Central memory CD8-positive, alpha-beta T cell (primary cell): ENCODE results near the gene HSPA4L.

Source experiments
- ATAC-seq: fragments of 150-1000 bp; cut with Tn5 transposase; replicated peaks from 2 replicates; pipeline ENCODE4 v1.10.0; 2022; ENCODE audit warnings: mild to moderate bottlenecking, moderate FRiP score, moderate number of reproducible peaks; ENCODE audit not compliant: poor library complexity, severe bottlenecking; ENCODE audit errors: extremely low read depth
- DNase-seq, 2 donors: peaks; one replicate each; pipeline ENCODE4 v3.0.0; 2021; ENCODE audit warnings: low spot score in 2 of 2
- H3K27ac Mint-ChIP-seq: one replicate; pipeline ENCODE4 v1.8.0; 2022; ENCODE audit warnings: low read depth, mild to moderate bottlenecking, moderate library complexity, mixed read lengths
- H3K27me3 Mint-ChIP-seq: one replicate; pipeline ENCODE4 v1.8.0; 2022; ENCODE audit warnings: mixed read lengths
- H3K36me3 Mint-ChIP-seq: one replicate; pipeline ENCODE4 v1.8.0; 2022; ENCODE audit warnings: mild to moderate bottlenecking, moderate library complexity, mixed read lengths; ENCODE audit not compliant: insufficient read depth
- H3K4me1 Mint-ChIP-seq: one replicate; pipeline ENCODE4 v1.8.0; 2022; ENCODE audit warnings: mixed read lengths
- H3K4me3 Mint-ChIP-seq: one replicate; pipeline ENCODE4 v1.8.0; 2022; ENCODE audit warnings: mild to moderate bottlenecking, moderate library complexity, mixed read lengths
- H3K9me3 Mint-ChIP-seq: one replicate; pipeline ENCODE4 v1.8.0; 2022; ENCODE audit warnings: mixed read lengths

HSPA4L gene

DNA sequence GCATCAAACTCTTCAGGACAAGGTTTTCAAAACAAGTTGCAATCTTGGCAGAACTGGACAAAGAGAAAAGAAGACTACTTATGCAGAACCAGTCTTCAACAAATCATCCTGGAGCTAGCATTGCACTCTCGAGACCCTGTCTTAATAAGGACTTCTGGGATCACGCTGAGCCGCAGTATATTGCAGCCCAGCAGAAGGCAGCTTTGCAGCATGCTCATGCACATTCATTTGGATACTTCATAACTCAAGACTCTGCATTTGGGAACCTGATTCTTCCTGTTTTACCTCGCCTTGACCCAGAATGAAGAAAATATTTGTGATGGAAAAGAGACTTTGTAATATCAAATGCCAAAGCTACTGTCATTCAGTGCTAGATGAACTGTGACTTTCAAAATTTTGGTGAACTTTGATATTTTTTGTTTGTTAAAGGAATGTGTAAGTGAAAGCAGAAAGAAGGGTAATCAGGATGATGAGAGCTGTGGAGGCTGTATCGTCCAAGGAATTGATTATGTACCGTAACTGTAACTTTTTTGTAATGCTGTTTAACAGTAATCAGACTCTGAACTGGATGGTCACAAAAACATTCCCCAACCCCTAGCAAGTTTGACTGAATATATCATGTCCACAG is 27.2 kb downstream of the HSPA4L start:
- Mint-ChIP-seq H3K4me3 (no peak overlapping the region), H3K9me3 (no peaks in the 10 kb centered on the region), H3K27ac (no peak overlapping the region), H3K4me1 (no peaks in the 10 kb centered on the region), H3K27me3 (peaks cover 21% of the 10 kb centered on the region), H3K36me3 (peaks cover 3% of the 10 kb centered on the region)
- no peak for DNase-seq
- ATAC-seq: no peak

DNA sequence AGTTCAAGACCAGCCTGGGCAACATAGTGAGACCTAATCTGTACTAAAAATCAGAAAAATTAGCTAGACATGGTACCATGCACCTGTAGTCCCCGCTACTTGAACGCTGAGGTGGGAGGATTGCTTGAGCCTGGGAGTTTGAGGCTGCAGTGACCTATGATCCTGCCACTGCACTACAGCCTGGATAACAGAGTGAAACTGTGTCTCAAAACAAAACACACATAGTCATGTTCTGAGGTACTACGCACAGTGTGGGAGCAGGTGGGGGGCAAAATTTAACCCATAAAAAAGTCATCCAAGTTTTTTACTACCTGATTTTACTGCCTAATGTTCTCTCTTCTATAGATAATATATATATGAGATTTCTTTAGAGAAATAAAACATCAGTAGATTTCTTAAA is 28.4 kb downstream of the HSPA4L start:
- Mint-ChIP-seq H3K27me3 (peaks cover 20% of the 10 kb centered on the region), H3K27ac (no peak overlapping the region), H3K36me3 (peaks cover under 1% of the 10 kb centered on the region), H3K9me3 (no peaks in the 10 kb centered on the region), H3K4me3 (no peak overlapping the region), H3K4me1 (no peaks in the 10 kb centered on the region)
- no peak for DNase-seq
- ATAC-seq: no peak

DNA sequence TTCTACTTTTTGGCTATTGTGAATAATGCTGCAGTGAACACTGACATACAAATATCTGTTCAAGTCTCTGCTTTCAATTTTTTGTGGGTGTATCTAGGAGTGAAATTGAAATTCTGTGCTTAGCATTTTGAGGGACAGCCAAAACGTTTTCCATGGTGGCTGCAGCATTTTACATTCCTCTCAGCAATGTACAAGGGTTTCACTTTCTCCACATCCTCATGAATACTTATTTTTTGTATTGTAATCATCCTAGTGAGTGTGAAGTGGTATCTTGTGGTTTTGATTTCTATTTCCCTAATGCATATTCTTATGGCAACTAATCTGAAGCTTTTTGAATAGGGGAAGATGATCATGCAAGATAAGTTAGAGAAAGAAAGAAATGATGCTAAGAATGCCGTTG is 40.3 kb downstream of the HSPA4L start:
- no peaks in the 10 kb centered on the region for H3K36me3 Mint-ChIP-seq
- H3K27me3 Mint-ChIP-seq: peaks cover 16% of the 10 kb centered on the region
- no peak overlapping the region for H3K4me3 Mint-ChIP-seq
- DNase-seq: no peak
- H3K9me3 Mint-ChIP-seq: no peaks in the 10 kb centered on the region
- no peak overlapping the region for H3K27ac Mint-ChIP-seq
- no peak for ATAC-seq
- no peaks in the 10 kb centered on the region for H3K4me1 Mint-ChIP-seq

DNA sequence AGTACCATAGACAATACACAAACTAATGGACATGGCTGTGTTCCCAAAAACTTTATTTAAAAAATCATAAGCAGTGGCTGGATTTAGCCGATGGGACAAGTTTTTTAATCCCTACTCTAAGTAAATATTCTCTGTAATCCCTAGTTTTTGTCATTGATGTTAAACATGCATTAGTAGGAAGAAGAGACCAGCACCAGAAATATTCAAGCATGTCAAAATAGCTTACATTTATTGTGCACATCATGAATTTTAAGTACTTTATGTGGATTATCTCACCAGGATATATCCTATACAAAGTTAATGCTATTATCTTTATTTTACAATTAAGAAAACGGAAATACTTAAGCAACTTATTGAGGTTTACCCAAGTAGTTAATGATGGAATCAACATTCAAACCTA is 46.0 kb downstream of the HSPA4L start:
- no peaks in the 10 kb centered on the region for H3K9me3 Mint-ChIP-seq
- no peak overlapping the region for H3K4me3 Mint-ChIP-seq
- no peak overlapping the region for H3K27ac Mint-ChIP-seq
- no peaks in the 10 kb centered on the region for H3K4me1 Mint-ChIP-seq
- peaks cover 4% of the 10 kb centered on the region for H3K27me3 Mint-ChIP-seq
- no peak for ATAC-seq
- DNase-seq: no peak
- no peaks in the 10 kb centered on the region for H3K36me3 Mint-ChIP-seq

DNA sequence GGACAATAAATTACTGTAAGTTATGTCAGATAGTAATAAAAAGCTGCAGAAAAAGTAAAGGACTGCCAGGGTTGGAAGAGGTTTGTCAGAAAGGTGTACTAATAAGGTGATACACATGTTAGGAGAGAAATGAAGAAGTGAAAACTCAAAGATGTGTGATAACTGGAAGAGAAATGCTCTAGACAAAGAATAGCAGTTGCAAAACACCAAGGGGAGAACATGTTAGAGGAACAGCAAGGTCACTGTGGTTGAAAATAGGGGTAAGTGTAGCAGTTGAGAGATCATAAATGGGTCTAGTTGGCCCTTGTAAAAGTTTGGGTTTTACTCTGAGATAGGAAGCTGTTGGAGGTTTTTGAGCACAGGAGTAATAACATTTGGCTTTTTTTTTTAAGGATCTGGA is 46.9 kb downstream of the HSPA4L start:
- Mint-ChIP-seq H3K36me3 (no peaks in the 10 kb centered on the region), H3K27ac (no peak overlapping the region), H3K27me3 (no peaks in the 10 kb centered on the region), H3K9me3 (no peaks in the 10 kb centered on the region), H3K4me3 (no peak overlapping the region), H3K4me1 (no peaks in the 10 kb centered on the region)
- no peak for DNase-seq
- no peak for ATAC-seq

DNA sequence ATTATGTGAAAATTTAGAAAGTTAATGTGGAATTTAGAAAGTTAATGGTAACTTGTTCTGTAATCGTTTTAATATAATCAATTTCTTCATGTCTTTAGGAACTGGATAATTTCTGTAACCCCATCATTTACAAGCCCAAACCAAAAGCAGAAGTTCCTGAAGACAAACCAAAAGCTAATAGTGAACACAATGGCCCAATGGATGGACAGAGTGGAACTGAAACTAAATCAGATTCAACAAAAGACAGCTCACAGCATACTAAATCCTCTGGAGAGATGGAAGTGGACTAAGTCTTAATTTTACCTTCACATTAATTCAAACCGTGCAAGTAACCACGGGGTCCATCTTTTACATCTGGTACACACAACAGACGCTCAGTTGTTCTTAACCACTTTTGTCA is 50.5 kb downstream of the HSPA4L start:
- ATAC-seq: no peak
- H3K36me3 Mint-ChIP-seq: no peaks in the 10 kb centered on the region

DNA sequence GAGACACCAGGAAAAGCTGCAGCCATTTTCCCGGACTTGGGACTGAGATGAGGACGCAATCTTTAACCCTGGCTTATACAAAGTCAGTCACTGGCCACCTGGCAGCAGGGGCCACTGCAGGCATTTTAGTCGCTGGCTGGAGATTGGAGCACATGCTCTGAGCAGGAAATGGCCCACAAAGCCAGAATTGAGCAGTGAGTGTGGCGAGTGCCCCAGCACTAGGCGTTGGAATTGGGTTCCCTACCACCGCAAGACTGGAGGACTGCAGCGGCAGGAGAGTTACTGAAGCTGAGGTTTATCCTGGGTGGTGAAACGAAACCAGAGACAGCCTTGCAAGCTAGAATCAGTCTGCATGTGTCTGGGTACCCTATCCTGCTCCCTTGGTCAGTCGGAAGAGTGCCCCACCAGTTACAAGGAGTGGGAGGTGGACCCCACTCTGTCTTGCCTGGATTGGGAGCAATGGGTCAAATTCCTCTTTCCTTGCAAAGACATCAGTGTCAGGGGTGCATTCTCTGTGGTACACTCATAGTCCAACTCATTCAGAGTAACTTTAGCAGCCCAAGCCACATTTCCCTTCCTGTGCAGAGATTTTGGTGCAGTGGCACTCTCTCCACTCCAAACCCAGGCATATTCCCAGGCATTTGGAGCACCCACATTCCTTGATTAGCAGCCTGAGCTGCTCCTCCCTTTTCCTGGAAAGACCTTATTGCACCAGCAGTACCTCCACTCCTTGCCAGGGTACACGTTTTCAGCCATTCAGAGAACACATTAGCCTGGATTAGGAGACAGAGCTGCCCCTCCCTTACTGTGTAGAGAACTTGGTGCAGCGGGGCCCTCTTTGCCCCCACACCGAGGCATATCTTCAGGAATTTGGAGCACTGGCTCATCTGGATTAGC is 61.8 kb downstream of the HSPA4L start:
- no peaks in the 10 kb centered on the region for H3K4me1 Mint-ChIP-seq
- no peaks in the 10 kb centered on the region for H3K36me3 Mint-ChIP-seq
- H3K27ac Mint-ChIP-seq: no peak overlapping the region
- no peak for DNase-seq
- no peak for ATAC-seq
- no peaks in the 10 kb centered on the region for H3K27me3 Mint-ChIP-seq
- peaks cover 25% of the 10 kb centered on the region for H3K9me3 Mint-ChIP-seq
- H3K4me3 Mint-ChIP-seq: no peak overlapping the region

More for the DNA sequence above, 50.5 kb downstream of the HSPA4L start:
- Mint-ChIP-seq H3K4me3 (no peak overlapping the region), H3K9me3 (no peaks in the 10 kb centered on the region), H3K27me3 (no peaks in the 10 kb centered on the region), H3K27ac (no peak overlapping the region), H3K4me1 (no peaks in the 10 kb centered on the region)
- no peak for DNase-seq

DNA sequence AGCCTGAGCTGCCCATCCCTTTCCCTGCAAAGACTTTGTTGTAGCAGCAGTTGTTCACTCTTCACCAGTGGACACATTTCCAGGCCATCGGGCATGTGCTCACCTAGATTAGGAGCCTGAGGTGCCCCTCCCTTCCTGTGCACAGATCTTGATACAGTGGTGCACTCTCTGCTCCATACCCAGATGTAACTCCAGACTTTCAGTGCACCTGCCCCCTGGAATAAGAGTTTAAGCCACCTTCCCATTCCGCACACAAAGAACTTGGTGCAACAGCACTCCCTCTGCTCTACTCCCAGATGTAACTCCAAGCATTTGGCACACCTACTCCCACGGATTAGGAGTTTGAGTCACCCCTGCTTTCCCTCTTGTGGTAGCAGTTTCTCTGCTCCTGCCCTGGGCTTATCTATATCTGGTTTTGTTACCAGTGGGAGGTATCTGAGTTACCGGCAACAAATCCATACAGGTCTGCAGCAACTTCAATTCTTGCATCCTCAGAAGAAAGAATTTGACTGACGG is 62.5 kb downstream of the HSPA4L start:
- no peaks in the 10 kb centered on the region for H3K36me3 Mint-ChIP-seq
- ATAC-seq: no peak
- no peaks in the 10 kb centered on the region for H3K27me3 Mint-ChIP-seq
- no peak overlapping the region for H3K4me3 Mint-ChIP-seq
- peaks cover 31% of the 10 kb centered on the region for H3K9me3 Mint-ChIP-seq
- no peak overlapping the region for H3K27ac Mint-ChIP-seq
- no peaks in the 10 kb centered on the region for H3K4me1 Mint-ChIP-seq
- no peak for DNase-seq

DNA sequence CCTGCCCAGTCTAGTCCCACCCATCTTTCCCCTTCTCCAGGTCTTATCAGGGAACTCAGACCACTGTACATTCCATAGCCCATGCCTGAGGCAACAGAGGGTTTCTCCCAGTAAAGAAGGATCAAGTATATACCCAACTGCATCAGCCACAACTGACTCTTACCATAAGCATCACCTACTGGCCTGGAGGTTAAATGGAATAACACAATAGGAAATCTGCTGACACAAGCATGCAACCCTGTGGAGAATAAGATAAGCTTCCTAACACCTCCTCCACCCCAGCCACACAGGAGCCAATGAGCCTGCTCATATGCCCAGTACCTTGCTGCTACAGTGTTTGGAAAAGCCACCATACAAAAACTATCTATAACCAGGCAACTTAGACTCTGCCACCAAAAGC is 63.9 kb downstream of the HSPA4L start:
- Mint-ChIP-seq H3K9me3 (peaks cover 41% of the 10 kb centered on the region), H3K36me3 (no peaks in the 10 kb centered on the region), H3K27ac (no peak overlapping the region), H3K4me1 (no peaks in the 10 kb centered on the region), H3K27me3 (no peaks in the 10 kb centered on the region), H3K4me3 (no peak overlapping the region)
- DNase-seq (no peak), ATAC-seq (no peak)

DNA sequence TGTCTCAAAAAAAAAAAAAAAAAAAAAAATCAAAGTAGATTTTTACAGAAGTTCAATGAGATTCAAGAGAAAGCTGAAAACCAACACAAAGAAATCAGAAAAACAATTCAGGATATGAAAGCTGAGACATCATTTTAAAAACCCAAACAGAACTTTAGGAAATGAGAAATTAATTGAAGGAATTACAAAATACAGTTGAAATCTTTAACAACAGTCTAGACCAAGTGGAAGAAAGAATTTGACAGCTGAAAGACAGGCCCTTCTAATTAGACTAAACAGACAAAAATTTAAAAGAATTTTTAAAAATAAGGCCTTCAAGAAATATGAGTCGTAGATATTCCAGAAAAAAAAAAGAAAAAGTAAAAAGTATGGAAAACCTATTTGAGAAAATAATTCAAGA is 64.6 kb downstream of the HSPA4L start:
- no peaks in the 10 kb centered on the region for H3K27me3 Mint-ChIP-seq
- peaks cover 41% of the 10 kb centered on the region for H3K9me3 Mint-ChIP-seq
- no peak for ATAC-seq
- H3K4me1 Mint-ChIP-seq: no peaks in the 10 kb centered on the region
- no peaks in the 10 kb centered on the region for H3K36me3 Mint-ChIP-seq
- no peak overlapping the region for H3K27ac Mint-ChIP-seq
- no peak overlapping the region for H3K4me3 Mint-ChIP-seq
- no peak for DNase-seq

DNA sequence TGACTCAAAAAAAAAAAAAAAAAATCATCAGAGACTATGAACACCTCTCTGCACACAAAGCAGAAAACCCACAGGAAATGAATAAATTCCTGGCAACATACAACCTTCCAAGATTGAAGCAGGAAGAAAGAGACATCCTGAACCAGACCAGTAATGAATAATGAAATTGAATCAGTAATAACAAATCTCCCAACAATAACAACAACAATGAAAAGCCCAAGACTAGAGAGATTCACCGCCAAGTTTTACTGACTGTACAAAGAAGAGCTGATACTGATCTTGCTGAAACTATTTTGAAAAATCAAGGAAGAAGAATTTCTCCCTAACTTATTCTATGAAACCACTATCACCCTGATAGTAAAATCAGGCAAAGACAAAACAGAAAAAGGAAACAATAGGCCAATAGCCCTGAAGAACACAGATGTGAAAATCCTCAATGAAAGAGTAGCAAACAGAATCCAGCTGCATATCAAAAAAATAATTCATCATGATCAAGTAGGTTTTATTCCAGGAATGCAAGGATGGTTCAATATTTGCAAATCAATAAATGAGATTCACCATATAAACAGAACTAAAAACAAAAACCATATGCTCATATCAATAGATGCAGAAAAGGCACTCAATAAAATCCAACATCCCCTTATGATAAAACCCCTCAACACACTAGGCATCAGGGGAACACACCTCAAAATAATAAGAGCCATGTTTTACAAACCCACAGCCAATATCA is 67.5 kb downstream of the HSPA4L start:
- ATAC-seq (no peak), DNase-seq (no peak)
- Mint-ChIP-seq H3K27me3 (no peaks in the 10 kb centered on the region), H3K9me3 (peaks cover 52% of the 10 kb centered on the region), H3K4me3 (no peak overlapping the region), H3K4me1 (no peaks in the 10 kb centered on the region), H3K27ac (no peak overlapping the region), H3K36me3 (no peaks in the 10 kb centered on the region)

DNA sequence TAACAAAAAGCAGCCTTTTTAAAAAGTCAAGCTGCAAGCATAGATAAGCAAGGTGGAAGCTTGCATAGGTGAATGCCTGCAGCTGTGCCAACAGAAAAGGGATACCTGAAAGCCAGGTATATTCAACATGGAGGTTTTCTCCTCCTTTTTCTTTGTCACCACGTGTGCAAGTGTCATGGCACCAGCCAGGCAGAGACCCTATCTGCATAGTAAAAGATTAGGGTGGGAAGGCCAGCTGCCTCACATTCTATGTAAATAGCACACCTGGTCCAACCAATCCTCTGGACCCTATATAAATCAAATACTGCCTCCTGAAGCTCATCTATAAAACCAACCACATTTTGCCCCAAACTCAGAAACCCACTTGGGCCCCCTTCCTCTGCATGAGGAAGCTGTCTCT is 70.5 kb downstream of the HSPA4L start:
- H3K4me3 Mint-ChIP-seq: no peak overlapping the region
- ATAC-seq (no peak), DNase-seq (no peak)
- peaks cover 5% of the 10 kb centered on the region for H3K4me1 Mint-ChIP-seq
- H3K27me3 Mint-ChIP-seq: no peaks in the 10 kb centered on the region
- H3K27ac Mint-ChIP-seq: no peak overlapping the region
- no peaks in the 10 kb centered on the region for H3K36me3 Mint-ChIP-seq
- peaks cover 35% of the 10 kb centered on the region for H3K9me3 Mint-ChIP-seq
